A549 treated with Mapracorat at 1 μM for 4 hours (cell line): ENCODE results near the gene NKX2-8. TPM values are rescaled to one million over a fixed set of nuclear protein-coding genes. Genes with fewer than 3 reads are reported as not detected.

Source experiments
- total RNA-seq: library from RNA; stranded (reverse); fragments of 200-300 nt; extraction: Qiagen RNA extraction; gene quantifications from 5 replicates; pipeline ENCODE4 v1.2.3, GENCODE V29; 2022

The NKX2-8 gene
- 1.8 to 4.6 TPM (median 3.2 TPM) in 5 replicates for total RNA-seq

DNA sequence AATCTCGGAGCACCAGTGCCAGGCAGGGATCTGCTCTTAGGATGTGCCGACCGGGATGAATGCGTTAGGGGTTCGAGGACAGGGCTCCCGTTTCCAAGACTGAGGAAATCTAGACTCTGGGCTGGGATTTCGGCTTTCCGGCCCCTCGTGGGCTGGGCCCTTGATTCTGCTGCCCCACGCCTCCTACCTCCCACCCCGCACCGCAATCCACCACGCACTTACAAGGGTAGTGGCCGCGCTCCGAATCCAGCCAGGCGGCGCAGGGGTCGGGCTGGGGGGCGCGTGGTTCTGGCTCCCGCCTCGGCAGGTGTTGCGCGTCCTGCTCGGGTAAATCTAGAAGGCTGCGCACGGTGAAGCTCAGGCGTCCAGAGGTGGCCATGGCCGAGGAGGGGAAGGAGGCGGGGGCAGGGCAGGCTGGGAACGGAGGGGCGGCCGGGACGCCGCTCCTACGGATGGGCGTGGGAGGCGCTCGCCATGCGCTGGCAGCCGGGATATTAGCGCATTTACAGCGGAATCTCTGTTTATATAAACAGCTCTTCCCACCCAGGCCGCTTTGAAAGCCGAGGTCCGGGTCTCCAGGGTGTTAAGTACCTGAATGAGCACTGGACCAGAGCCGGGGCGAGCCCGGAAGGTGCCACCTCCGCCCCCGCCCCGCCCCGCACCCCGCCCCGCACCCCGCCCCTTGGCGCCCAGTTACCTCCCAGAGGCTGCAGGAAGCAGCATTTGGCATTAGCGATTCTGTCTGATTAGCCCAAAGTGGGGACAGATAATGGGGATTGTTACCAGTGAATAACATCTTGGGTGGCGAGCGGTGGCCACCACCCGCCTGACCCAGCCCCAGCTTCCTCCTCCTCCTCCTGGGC is at the start of gene NKX2-8:
TSS of gene NKX2-8 (minus strand) at position 604 of the 863 bp plus-strand sequence. CDS start at position 379, 225 bp downstream.

Other genes starting within 250 kb of the NKX2-8 start
- gene NKX2-1, start 62.4 kb downstream of the NKX2-8 start, total RNA-seq = 0.05 to 0.10 TPM in 2 of 5 replicates, not detected in the others
- gene PAX9, start 79.2 kb upstream of the NKX2-8 start, total RNA-seq = 2.0 to 3.5 TPM (median 3.3 TPM) in 5 replicates